Calu3 (cell line): ENCODE results near the gene SVOP. TPM values are rescaled to one million over a fixed set of nuclear protein-coding genes. Genes with fewer than 3 reads are reported as not detected.
"Not testable (repeated sequence)": the region's sequence is repeated elsewhere in the genome, so short reads cannot be mapped to it uniquely, and the experiment has no call there.

Experiments used
- BruUV-seq: library from RNA; stranded (reverse); fragments of 400-500 nt; replicated peaks from 2 replicates; lab custom pipeline; 2021; lab: Mats Ljungman, UMichigan
- CTCF ChIA-PET: fragments of 300-600 bp; sonication (Branson Sonifier 250); formaldehyde crosslinking; loops from one replicate; lab custom pipeline; 2022; ENCODE audit warnings: antibody characterized with exemption; lab: Charles Lee
- DNase-seq: peaks from one replicate; pipeline ENCODE4 v3.0.0; 2022
- H3K27ac Mint-ChIP-seq: one replicate; pipeline ENCODE4 v1.8.0; 2022; ENCODE audit warnings: mixed read lengths; ENCODE audit not compliant: unreplicated experiment
- H3K27me3 Mint-ChIP-seq: one replicate; pipeline ENCODE4 v1.8.0; 2022; ENCODE audit warnings: mixed read lengths; ENCODE audit not compliant: unreplicated experiment
- H3K36me3 Mint-ChIP-seq: one replicate; pipeline ENCODE4 v1.8.0; 2022; ENCODE audit warnings: mild to moderate bottlenecking, moderate library complexity, mixed read lengths; ENCODE audit not compliant: insufficient read depth, unreplicated experiment
- H3K4me1 Mint-ChIP-seq: one replicate; pipeline ENCODE4 v1.8.0; 2022; ENCODE audit warnings: mild to moderate bottlenecking, low read depth, mixed read lengths; ENCODE audit not compliant: unreplicated experiment
- H3K4me3 Mint-ChIP-seq: one replicate; pipeline ENCODE4 v1.8.0; 2022; ENCODE audit warnings: mild to moderate bottlenecking, low read depth, moderate library complexity, mixed read lengths; ENCODE audit not compliant: unreplicated experiment
- H3K9me3 Mint-ChIP-seq: one replicate; pipeline ENCODE4 v1.8.0; 2022; ENCODE audit warnings: low read depth, mixed read lengths; ENCODE audit not compliant: unreplicated experiment
- CTCF ChIP-seq: fragments of 200-600 bp; IDR thresholded peaks from one replicate; pipeline ENCODE4 v1.8.0; 2022; ENCODE audit warnings: antibody characterized with exemption; ENCODE audit not compliant: unreplicated experiment
- intact Hi-C: fragments of 100-400 bp; cut with micrococcal nuclease; formaldehyde crosslinking; loops from one replicate; pipeline ENCODE4 v1.10.0; 2022; ENCODE audit not compliant: unreplicated experiment
- total RNA-seq: library from RNA; stranded (reverse); gene quantifications from 2 replicates; pipeline ENCODE4 v1.2.3, GENCODE V29; 2022

SVOP gene
- total RNA-seq, 1 experiment from 2014 or later, result not detected

- no TSS peak for BruUV-seq
- CTCF ChIA-PET, result no interaction called here
- H3K27ac Mint-ChIP-seq, result no peak overlapping the region
- no peaks in the 10 kb centered on the region for H3K36me3 Mint-ChIP-seq
- intact Hi-C loops, result no loop called here
- no peak for TF ChIP-seq CTCF
- H3K4me1 Mint-ChIP-seq, result peaks cover 3% of the 10 kb centered on the region
- DNase-seq, result no peak
- H3K27me3 Mint-ChIP-seq, result no peaks in the 10 kb centered on the region
- H3K9me3 Mint-ChIP-seq, result no peaks in the 10 kb centered on the region
- H3K4me3 Mint-ChIP-seq, result no peak overlapping the region
Measured at GRCh38 chr12:108876550-108876949, 144.3 kb downstream of the SVOP start.

GRCh38 chr12:108875682-108876361 lies 145.0 kb downstream of the SVOP start:
- intact Hi-C loops, result no loop called here
- Mint-ChIP-seq H3K27me3 (no peaks in the 10 kb centered on the region), H3K4me3 (no peak overlapping the region), H3K4me1 (peaks cover 8% of the 10 kb centered on the region), H3K27ac (no peak overlapping the region), H3K36me3 (no peaks in the 10 kb centered on the region), H3K9me3 (no peaks in the 10 kb centered on the region)
- no TSS peak for BruUV-seq
- TF ChIP-seq CTCF, result no peak
- CTCF ChIA-PET, result no interaction called here
- DNase-seq, result no peak

GRCh38 chr12:108875280-108875679 lies 145.6 kb downstream of the SVOP start:
- H3K27me3 Mint-ChIP-seq, result no peaks in the 10 kb centered on the region

GRCh38 chr12:108868781-108869180 lies 152.1 kb downstream of the SVOP start:
- no peak overlapping the region for H3K4me3 Mint-ChIP-seq
- no peak overlapping the region for H3K27ac Mint-ChIP-seq
- H3K9me3 Mint-ChIP-seq, result no peaks in the 10 kb centered on the region
- no peaks in the 10 kb centered on the region for H3K36me3 Mint-ChIP-seq
- no peak for TF ChIP-seq CTCF
- H3K4me1 Mint-ChIP-seq, result peaks cover 8% of the 10 kb centered on the region
- intact Hi-C loops, result no loop called here
- H3K27me3 Mint-ChIP-seq, result no peaks in the 10 kb centered on the region
- DNase-seq, result no peak
- CTCF ChIA-PET, result interaction anchor here (0.6 kb wide), 2 partner anchors 30 to 259 kb away, joined by 3 read pairs; no protein-coding TSS in a partner anchor
- no TSS peak for BruUV-seq

More at GRCh38 chr12:108875280-108875679, 145.6 kb downstream of the SVOP start:
- no peak for DNase-seq
- Mint-ChIP-seq H3K9me3 (no peaks in the 10 kb centered on the region), H3K4me3 (no peak overlapping the region), H3K36me3 (no peaks in the 10 kb centered on the region), H3K27ac (no peak overlapping the region), H3K4me1 (peaks cover 8% of the 10 kb centered on the region)
- no TSS peak for BruUV-seq
- intact Hi-C loops, result no loop called here
- TF ChIP-seq CTCF, result no peak
- CTCF ChIA-PET, result no interaction called here

- H3K27ac Mint-ChIP-seq, H3K4me1 Mint-ChIP-seq, H3K4me3 Mint-ChIP-seq, H3K27me3 Mint-ChIP-seq, BruUV-seq, DNase-seq, H3K36me3 Mint-ChIP-seq, H3K9me3 Mint-ChIP-seq, intact Hi-C loops: not testable (repeated sequence)
- CTCF ChIA-PET, result interaction anchor here (0.6 kb wide), 1 partner anchor 209 kb away, joined by 5 read pairs; no protein-coding TSS in a partner anchor
Measured at GRCh38 chr12:108866083-108866482, 154.8 kb downstream of the SVOP start.
